ENCODE results near the gene PTPRT. TPM values are rescaled to one million over a fixed set of nuclear protein-coding genes. Genes with fewer than 3 reads are reported as not detected.

The PTPRT gene
- total and polyA plus RNA-seq, 4 donors, result 10.7 to 46.1 (median 32.0) TPM

- no peak for DNase-seq (ENCODE audit: low read depth in 4 of 6, low spot score in 6 of 6)
- no peaks in the 10 kb centered on the region for H3K9me3 ChIP-seq (ENCODE audit: control insufficient read depth, insufficient read depth, low read length)
- H3K36me3 ChIP-seq (ENCODE audit: control insufficient read depth, insufficient read depth, low read length), result no peaks in the 10 kb centered on the region
- no peaks in the 10 kb centered on the region for H3K4me1 ChIP-seq (ENCODE audit: control insufficient read depth, insufficient read depth, low read length)
- 97% methylated on average over 3 of the region's 3 CpGs for WGBS (ENCODE audit: insufficient coverage)
- H3K27ac ChIP-seq (ENCODE audit: low read depth, low read length), result no peak overlapping the region
- H3K4me3 ChIP-seq (ENCODE audit: low read depth, low read length), result no peak overlapping the region
- H3K27me3 ChIP-seq (ENCODE audit: control insufficient read depth, insufficient read depth, low read length), result no peaks in the 10 kb centered on the region
Observed at GRCh38 chr20:42391807-42392206, 797.9 kb downstream of the PTPRT start.

- Histone ChIP-seq H3K9me3 (ENCODE audit: control insufficient read depth, insufficient read depth, low read length) (no peaks in the 10 kb centered on the region), H3K36me3 (ENCODE audit: control insufficient read depth, insufficient read depth, low read length) (no peaks in the 10 kb centered on the region), H3K4me1 (ENCODE audit: control insufficient read depth, insufficient read depth, low read length) (no peaks in the 10 kb centered on the region), H3K27me3 (ENCODE audit: control insufficient read depth, insufficient read depth, low read length) (no peaks in the 10 kb centered on the region), H3K27ac (ENCODE audit: low read depth, low read length) (no peak overlapping the region), H3K4me3 (ENCODE audit: low read depth, low read length) (no peak overlapping the region)
- DNase-seq (ENCODE audit: low read depth in 4 of 6, low spot score in 6 of 6), result no peak
- WGBS (ENCODE audit: insufficient coverage), result 100% methylated on average over 1 of the region's 4 CpGs
Observed at GRCh38 chr20:42380287-42380686, 809.4 kb downstream of the PTPRT start.

- H3K36me3 ChIP-seq (ENCODE audit: control insufficient read depth, insufficient read depth, low read length), result no peaks in the 10 kb centered on the region
- H3K27me3 ChIP-seq (ENCODE audit: control insufficient read depth, insufficient read depth, low read length), result no peaks in the 10 kb centered on the region
- H3K9me3 ChIP-seq (ENCODE audit: control insufficient read depth, insufficient read depth, low read length), result no peaks in the 10 kb centered on the region
- WGBS (ENCODE audit: insufficient coverage), result 100% methylated on average over 2 of the region's 4 CpGs
- no peak for DNase-seq (ENCODE audit: low read depth in 4 of 6, low spot score in 6 of 6)
- H3K27ac ChIP-seq (ENCODE audit: low read depth, low read length), result no peak overlapping the region
- no peak overlapping the region for H3K4me3 ChIP-seq (ENCODE audit: low read depth, low read length)
- H3K4me1 ChIP-seq (ENCODE audit: control insufficient read depth, insufficient read depth, low read length), result no peaks in the 10 kb centered on the region
Observed at GRCh38 chr20:42379385-42379784, 810.3 kb downstream of the PTPRT start.

- H3K27ac ChIP-seq (ENCODE audit: low read depth, low read length), result no peak overlapping the region
- no peak for DNase-seq (ENCODE audit: low read depth in 4 of 6, low spot score in 6 of 6)
- H3K4me3 ChIP-seq (ENCODE audit: low read depth, low read length), result no peak overlapping the region
- no peaks in the 10 kb centered on the region for H3K9me3 ChIP-seq (ENCODE audit: control insufficient read depth, insufficient read depth, low read length)
- no peaks in the 10 kb centered on the region for H3K27me3 ChIP-seq (ENCODE audit: control insufficient read depth, insufficient read depth, low read length)
- no peaks in the 10 kb centered on the region for H3K4me1 ChIP-seq (ENCODE audit: control insufficient read depth, insufficient read depth, low read length)
- WGBS (ENCODE audit: insufficient coverage), result 61% methylated on average over 3 of the region's 3 CpGs
- H3K36me3 ChIP-seq (ENCODE audit: control insufficient read depth, insufficient read depth, low read length), result no peaks in the 10 kb centered on the region
Observed at GRCh38 chr20:42378826-42379225, 810.9 kb downstream of the PTPRT start.

DNA sequence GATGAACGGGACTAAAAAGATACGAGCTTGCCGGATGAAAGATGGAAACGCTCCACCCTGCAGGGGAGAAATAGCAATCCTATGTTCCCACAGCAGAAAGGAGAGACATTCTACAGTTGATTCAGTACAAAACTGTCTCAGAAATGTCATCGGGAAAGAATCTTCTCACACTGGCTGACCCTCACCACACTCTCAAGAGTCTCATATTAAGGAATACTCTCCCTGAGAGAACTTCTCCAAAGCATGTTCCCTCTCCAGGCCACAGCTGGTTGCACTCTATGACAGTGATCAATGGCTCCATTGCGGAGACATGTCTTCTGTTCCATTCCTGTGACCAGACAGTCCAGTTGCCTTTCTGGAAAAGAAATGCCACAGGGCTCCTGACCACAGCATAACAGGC, 813.6 kb downstream of the PTPRT start:
- Histone ChIP-seq H3K36me3 (ENCODE audit: control insufficient read depth, insufficient read depth, low read length) (no peaks in the 10 kb centered on the region), H3K4me1 (ENCODE audit: control insufficient read depth, insufficient read depth, low read length) (no peaks in the 10 kb centered on the region), H3K4me3 (ENCODE audit: low read depth, low read length) (no peak overlapping the region), H3K9me3 (ENCODE audit: control insufficient read depth, insufficient read depth, low read length) (no peaks in the 10 kb centered on the region), H3K27me3 (ENCODE audit: control insufficient read depth, insufficient read depth, low read length) (no peaks in the 10 kb centered on the region), H3K27ac (ENCODE audit: low read depth, low read length) (no peak overlapping the region)
- 97% methylated on average over 5 of the region's 6 CpGs for WGBS (ENCODE audit: insufficient coverage)
- DNase-seq (ENCODE audit: low read depth in 4 of 6, low spot score in 6 of 6), result no peak

- Histone ChIP-seq H3K4me3 (ENCODE audit: low read depth, low read length) (no peak overlapping the region), H3K36me3 (ENCODE audit: control insufficient read depth, insufficient read depth, low read length) (no peaks in the 10 kb centered on the region), H3K27me3 (ENCODE audit: control insufficient read depth, insufficient read depth, low read length) (no peaks in the 10 kb centered on the region), H3K9me3 (ENCODE audit: control insufficient read depth, insufficient read depth, low read length) (no peaks in the 10 kb centered on the region), H3K4me1 (ENCODE audit: control insufficient read depth, insufficient read depth, low read length) (no peaks in the 10 kb centered on the region), H3K27ac (ENCODE audit: low read depth, low read length) (no peak overlapping the region)
- 100% methylated on average over 1 of the region's 2 CpGs for WGBS (ENCODE audit: insufficient coverage)
- DNase-seq (ENCODE audit: low read depth in 4 of 6, low spot score in 6 of 6), result no peak
Observed at GRCh38 chr20:42373049-42373448, 816.7 kb downstream of the PTPRT start.

- no peak overlapping the region for H3K4me3 ChIP-seq (ENCODE audit: low read depth, low read length)
- H3K27ac ChIP-seq (ENCODE audit: low read depth, low read length), result no peak overlapping the region
- no peaks in the 10 kb centered on the region for H3K27me3 ChIP-seq (ENCODE audit: control insufficient read depth, insufficient read depth, low read length)
- H3K36me3 ChIP-seq (ENCODE audit: control insufficient read depth, insufficient read depth, low read length), result no peaks in the 10 kb centered on the region
- H3K9me3 ChIP-seq (ENCODE audit: control insufficient read depth, insufficient read depth, low read length), result no peaks in the 10 kb centered on the region
- DNase-seq (ENCODE audit: low read depth in 4 of 6, low spot score in 6 of 6), result no peak
- no peaks in the 10 kb centered on the region for H3K4me1 ChIP-seq (ENCODE audit: control insufficient read depth, insufficient read depth, low read length)
- 93% methylated on average over 5 of the region's 6 CpGs for WGBS (ENCODE audit: insufficient coverage)
Observed at GRCh38 chr20:42370075-42370474, 819.6 kb downstream of the PTPRT start.

- no peaks in the 10 kb centered on the region for H3K4me1 ChIP-seq (ENCODE audit: control insufficient read depth, insufficient read depth, low read length)
- WGBS (ENCODE audit: insufficient coverage), result 87% methylated on average over 3 of the region's 3 CpGs
Observed at GRCh38 chr20:42368910-42369309, 820.8 kb downstream of the PTPRT start.

DNA sequence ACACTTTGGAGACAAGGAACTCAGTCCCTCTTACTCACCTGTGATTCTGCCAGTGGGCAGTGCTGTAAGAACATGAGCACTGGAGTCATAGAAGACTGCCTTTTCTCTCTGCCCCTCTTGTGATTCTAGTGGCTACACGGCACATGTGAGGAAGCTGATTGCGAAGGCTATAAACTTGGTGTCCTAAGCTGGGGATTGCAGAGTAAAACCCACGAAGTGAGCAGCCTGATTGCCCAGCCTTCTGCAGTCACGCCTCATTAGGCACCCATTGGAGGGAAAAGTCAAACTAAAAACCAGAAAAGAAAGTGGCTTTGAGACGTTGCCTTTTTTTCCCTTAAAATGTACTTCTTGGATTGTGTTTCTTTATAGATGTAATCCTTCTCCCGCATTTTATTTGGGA, 823.1 kb downstream of the PTPRT start:
- DNase-seq (ENCODE audit: low read depth in 4 of 6, low spot score in 6 of 6), result peak in 2 of 6 donors; percentile 9 to 37
- no peaks in the 10 kb centered on the region for H3K36me3 ChIP-seq (ENCODE audit: control insufficient read depth, insufficient read depth, low read length)
- no peaks in the 10 kb centered on the region for H3K9me3 ChIP-seq (ENCODE audit: control insufficient read depth, insufficient read depth, low read length)
- no peaks in the 10 kb centered on the region for H3K27me3 ChIP-seq (ENCODE audit: control insufficient read depth, insufficient read depth, low read length)
- H3K4me1 ChIP-seq (ENCODE audit: control insufficient read depth, insufficient read depth, low read length), result no peaks in the 10 kb centered on the region
- WGBS (ENCODE audit: insufficient coverage), result 36% methylated on average over 2 of the region's 6 CpGs
- no peak overlapping the region for H3K27ac ChIP-seq (ENCODE audit: low read depth, low read length)
- H3K4me3 ChIP-seq (ENCODE audit: low read depth, low read length), result no peak overlapping the region

More at GRCh38 chr20:42368910-42369309, 820.8 kb downstream of the PTPRT start:
- Histone ChIP-seq H3K36me3 (ENCODE audit: control insufficient read depth, insufficient read depth, low read length) (no peaks in the 10 kb centered on the region), H3K4me3 (ENCODE audit: low read depth, low read length) (no peak overlapping the region), H3K9me3 (ENCODE audit: control insufficient read depth, insufficient read depth, low read length) (no peaks in the 10 kb centered on the region), H3K27ac (ENCODE audit: low read depth, low read length) (no peak overlapping the region), H3K27me3 (ENCODE audit: control insufficient read depth, insufficient read depth, low read length) (no peaks in the 10 kb centered on the region)
- no peak for DNase-seq (ENCODE audit: low read depth in 4 of 6, low spot score in 6 of 6)

DNA sequence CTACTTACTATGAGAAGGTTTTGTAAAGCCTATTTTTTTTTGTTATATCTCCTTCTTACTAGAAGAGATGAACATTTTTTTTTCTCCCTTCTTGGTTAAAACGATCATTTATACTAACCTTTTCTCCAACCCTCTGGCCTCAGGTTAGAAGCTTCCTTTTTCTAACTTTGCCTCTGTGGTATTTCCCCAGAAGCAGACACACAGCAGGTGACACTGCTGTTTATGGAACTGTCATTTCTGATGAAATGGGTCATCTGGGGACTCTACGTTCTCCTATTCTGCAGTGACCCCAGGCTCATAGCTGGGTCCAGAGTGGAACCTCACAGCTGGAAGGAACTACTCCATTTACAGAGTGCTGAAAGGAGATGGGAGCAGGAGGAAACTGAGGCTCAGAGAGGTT, 825.3 kb downstream of the PTPRT start:
- 100% methylated on average over 1 of the region's 2 CpGs for WGBS (ENCODE audit: insufficient coverage)
- Histone ChIP-seq H3K4me1 (ENCODE audit: control insufficient read depth, insufficient read depth, low read length) (no peaks in the 10 kb centered on the region), H3K9me3 (ENCODE audit: control insufficient read depth, insufficient read depth, low read length) (no peaks in the 10 kb centered on the region), H3K4me3 (ENCODE audit: low read depth, low read length) (no peak overlapping the region), H3K36me3 (ENCODE audit: control insufficient read depth, insufficient read depth, low read length) (peaks cover 3% of the 10 kb centered on the region), H3K27ac (ENCODE audit: low read depth, low read length) (no peak overlapping the region), H3K27me3 (ENCODE audit: control insufficient read depth, insufficient read depth, low read length) (no peaks in the 10 kb centered on the region)
- no peak for DNase-seq (ENCODE audit: low read depth in 4 of 6, low spot score in 6 of 6)

Data from spinal cord (tissue), 10 donors.